GM21390 (cell line): ENCODE measurements around the gene ZDHHC14.

Source experiments
- ATAC-seq: cut with Tn5 transposase; IDR thresholded peaks from one replicate; pipeline ENCODE4 v1.9.1; 2021; ENCODE audit not compliant: unreplicated experiment

ZDHHC14 gene

DNA sequence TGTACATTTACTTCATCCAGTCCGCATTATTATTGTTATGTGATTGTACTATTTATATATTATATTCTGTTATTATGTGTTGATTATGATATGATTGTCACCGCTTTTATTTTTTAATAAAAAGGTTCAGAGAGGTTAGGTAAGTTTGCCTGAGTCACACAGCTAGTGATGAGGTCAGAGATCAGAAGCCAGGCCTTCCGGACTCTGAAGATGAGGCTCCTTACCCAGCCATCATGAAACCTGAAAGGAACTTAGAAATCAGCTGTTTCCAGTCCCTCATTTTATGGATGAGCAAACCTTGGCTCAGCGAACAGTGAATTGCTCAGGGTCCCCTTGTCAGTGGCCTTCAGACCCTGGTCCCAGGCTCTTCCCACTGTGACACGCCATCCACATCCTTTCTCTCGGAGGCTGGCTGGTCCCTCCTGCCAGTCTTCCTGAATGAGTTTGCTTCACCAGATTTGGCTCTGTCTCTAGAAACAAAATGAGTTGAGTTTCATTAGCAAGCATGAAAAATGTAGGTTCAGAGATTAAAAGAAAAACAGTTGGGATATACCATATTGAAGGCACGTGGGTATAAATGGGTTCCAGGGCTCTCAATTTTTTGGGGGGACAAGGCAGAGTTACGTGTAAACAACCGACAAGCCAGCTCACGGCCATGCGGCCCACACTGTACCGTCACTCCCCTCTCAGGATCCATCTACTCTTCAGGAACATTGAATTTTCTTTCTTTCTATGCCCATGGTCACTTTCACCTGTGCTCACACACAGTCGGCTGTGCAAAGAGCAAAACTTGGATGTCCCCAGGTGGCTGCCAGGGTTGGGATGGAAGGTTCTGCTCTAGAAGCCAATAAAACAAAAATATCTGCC is 132.9 kb downstream of the ZDHHC14 start:
- no peak for ATAC-seq

DNA sequence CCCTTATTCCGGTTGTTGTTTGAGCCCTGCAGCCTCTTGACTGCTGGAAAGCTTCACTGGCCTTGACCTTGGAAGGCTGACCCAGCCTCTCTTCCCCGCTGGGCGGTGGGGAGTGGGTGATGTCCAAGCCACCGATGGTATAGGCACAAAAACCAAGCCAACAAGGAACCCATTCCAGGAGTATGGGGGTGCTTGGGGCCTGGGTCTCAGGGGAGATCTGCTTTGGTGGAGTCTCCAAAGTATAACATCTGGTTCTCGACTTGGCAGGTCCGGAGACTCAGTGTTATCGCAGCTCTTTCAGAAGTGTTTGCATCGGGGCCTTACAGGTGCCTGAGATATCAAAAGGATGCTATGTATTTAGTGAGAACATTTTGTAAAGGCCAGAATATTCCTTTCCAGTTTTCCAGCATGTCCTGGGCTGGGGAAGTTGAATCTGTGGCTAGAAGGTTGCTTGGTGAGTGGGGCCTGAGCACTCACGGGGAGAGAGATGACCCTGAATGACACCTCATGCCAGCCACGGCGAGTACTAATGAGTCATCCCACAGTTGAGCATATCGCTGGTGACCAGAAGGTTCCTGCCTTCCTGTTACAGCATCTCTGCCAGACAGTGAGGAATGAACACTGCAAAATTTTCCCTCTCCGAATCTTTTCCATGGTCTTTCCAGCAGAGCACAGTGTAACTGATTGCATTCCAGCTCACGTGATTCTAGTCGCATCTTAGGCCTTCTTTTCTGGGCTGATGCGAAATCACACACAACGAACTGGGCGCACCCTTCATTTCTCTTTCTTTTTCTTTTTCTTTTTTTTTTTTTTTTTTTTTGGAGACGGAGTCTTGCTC is 133.9 kb downstream of the ZDHHC14 start:
- no peak for ATAC-seq

DNA sequence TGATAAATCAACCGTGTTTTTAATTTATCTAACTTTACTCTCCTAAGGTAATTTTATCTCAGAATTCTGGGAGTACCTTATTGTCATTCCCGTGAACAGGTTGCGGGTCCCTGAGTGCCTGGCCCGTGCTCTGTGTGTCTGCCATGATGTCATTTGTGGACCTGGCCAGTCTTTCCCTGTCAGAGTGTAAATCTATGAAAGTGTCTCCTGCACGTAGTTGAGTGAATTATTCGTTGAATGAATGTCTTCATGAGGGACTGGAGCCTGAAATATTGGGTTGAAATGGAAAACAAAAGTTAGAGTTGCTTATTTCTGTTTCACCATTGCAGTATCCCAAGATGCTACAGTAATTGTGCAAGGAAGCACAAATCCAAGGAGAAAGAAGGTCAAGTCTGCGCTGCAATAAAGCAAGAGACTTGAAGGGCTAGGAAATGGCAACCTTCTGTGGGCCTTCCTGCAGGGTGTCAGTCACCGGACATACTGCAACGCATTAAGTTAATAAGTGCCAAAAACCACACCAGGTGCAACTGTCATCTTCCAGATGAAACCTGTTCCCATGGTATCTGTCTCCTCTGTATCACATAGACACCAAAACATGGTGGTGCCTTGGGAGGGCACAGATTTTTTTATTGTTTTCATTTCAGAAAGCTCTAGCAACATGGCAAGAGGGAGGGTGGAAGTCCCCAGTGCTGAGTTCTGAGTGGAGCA is 135.5 kb downstream of the ZDHHC14 start:
- no peak for ATAC-seq

DNA sequence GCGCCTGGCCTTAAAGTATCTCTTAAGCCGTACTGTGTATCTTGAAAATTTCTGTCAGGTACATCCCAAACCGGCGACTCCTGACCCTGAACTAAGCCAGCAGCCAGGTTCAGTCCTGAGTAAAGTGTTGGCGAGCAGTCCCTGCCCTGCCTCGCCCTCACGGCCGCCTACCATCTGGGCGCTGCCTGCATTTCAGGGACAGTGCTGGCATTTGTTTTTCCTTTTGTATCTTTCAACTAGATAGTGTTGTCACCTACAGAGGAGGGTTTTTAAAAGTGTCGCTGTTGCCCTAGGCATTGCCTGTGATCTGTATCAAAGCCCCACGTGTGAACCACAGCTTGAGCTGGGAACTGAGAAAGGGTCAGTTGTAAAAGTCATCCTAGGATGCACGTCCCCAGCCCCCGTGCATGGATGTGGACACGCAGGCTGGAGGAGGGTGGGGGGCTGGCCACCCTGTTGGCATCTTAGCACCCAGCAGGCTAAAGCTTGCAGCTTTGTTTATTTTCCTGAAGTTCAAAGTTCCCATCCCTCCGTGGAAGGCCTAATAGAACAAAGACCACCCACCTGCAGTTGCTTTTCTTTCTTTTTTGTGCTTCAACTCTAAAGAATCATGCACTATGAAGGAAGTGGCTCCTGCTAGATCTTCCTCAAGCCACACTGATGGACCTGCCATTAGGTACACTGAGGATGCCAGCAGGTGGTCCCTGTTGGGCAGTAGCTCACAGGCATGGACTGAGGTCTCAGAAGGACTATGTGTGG is 136.8 kb downstream of the ZDHHC14 start:
- ATAC-seq, result no peak

DNA sequence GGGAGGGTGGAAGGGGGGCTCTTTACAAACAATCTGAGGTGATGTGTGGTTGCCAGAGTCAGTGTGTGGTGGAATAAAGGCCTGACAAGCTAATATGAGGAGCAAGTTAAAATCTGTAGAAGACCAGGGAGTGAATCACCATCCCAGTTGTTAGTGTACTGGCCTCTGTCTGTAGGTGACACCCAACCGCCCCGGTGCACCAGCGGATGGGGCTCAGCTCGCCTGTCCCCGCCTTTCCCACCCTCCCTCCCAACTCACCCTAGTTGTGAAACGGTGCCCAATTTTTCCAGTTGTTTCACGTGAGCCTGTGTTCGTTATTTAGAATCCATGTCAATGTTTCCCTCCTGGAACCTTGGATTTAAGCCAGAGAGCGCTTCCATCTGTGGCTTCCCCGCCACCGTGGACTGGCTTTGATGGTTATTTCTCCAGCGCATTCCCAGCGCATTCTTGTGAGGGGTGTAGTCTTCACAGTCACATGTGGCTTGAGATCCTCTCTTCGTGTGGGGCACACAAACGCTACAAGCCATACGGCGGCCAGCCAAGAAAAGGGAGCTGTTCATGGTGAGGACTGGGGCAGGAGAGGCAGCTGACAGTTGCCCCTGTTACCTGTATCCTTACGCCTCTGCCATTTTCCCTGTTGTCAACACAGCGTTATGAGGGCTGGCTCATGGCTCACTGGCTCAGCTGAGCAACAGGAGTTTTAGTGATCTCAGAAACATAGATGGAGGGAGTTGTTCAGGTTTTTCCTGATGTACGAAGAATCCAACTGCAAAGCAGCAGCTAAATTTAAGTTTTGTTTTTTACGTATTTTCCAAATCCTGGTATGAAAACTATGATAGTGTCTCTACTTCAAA is 137.6 kb downstream of the ZDHHC14 start:
- no peak for ATAC-seq

DNA sequence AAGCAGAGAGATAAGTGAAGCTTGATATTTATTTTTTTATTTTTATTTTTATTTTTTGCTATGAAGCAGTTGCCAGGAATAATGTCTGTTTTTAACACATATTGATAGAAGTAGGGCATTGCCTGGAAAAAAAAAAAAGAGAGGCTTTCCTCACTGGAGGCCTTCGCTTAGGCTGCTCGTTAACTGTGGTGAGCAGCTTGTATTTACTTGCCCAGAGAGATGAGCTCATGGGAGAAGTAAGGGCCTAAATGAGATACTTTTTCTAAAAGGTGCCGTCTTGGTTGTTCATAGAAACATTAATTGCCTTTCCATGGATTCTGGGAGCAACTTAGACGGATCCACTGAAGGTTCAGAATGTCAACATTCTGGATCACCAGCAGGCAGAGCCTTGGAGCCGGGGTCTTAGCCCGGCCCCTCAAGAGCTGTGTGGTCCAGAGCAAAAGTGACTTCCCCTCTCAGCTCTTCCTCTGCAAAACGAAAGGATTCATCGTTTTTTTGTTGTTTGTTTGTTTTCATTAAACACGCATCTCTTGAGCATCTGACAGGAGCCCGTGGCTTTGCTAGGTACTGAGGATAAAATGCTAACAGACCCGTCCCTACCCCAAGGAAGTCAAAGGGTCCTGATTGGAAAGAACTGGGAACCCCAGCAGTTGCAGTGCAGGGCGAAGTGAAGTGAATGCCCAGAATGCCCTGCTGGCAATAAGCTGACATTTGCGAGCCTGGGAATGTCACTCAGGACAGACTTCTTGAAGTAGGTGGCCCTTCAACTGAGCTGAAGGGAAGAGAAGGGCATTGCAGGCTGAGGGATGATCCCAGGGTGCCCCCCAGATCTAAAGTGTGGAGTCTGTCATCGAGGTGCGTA is 138.5 kb downstream of the ZDHHC14 start:
- ATAC-seq, result no peak

DNA sequence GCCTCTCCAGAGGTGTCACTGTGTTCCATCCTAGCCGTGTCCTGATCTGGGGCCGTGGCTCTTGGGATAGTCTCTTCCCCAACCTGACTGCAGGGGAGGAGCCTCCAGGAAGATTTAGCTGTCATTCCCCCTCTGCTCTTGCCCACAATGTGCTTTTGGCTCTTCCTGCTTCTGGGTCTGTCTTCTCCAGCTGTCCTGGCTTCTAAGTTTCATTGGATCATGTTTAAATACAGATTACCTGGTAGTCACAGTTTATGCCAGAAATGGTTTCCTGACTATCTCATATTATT is 139.1 kb downstream of the ZDHHC14 start:
- no peak for ATAC-seq

DNA sequence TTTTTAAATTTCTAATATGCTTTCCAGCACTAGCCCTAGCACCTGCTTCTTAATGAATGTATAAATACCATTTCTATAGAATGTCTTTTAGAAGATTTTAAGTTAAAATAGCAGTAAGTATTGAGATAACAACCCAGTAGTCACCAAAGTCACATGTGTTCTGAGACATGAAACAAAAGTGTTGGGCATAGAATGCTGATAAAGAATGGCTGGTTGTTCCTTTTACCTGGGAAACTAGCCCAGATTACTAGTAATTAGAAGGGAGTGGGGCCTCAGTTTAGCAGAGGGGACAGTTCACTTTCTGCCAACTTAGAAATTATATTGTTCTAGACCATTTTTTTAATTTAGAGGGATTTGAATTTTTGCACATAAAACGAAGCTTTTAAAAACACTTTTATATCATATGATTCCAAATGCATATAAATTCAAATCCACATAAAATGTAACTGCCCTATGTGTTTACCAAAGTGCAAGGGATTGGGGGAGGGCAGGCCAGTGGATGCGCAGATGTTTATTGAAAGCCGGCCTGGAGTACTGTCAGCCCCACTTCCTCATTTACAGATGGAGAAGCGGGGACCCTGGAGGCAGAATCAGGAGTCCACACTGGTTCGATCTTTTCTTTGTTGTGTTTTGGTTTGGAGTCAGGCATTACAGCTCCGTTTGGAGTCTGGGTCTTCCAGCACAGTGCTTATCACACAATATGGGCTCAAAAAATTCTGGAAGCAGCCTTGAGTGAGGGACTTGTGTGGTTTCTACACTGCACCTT is 139.8 kb downstream of the ZDHHC14 start:
- no peak for ATAC-seq

DNA sequence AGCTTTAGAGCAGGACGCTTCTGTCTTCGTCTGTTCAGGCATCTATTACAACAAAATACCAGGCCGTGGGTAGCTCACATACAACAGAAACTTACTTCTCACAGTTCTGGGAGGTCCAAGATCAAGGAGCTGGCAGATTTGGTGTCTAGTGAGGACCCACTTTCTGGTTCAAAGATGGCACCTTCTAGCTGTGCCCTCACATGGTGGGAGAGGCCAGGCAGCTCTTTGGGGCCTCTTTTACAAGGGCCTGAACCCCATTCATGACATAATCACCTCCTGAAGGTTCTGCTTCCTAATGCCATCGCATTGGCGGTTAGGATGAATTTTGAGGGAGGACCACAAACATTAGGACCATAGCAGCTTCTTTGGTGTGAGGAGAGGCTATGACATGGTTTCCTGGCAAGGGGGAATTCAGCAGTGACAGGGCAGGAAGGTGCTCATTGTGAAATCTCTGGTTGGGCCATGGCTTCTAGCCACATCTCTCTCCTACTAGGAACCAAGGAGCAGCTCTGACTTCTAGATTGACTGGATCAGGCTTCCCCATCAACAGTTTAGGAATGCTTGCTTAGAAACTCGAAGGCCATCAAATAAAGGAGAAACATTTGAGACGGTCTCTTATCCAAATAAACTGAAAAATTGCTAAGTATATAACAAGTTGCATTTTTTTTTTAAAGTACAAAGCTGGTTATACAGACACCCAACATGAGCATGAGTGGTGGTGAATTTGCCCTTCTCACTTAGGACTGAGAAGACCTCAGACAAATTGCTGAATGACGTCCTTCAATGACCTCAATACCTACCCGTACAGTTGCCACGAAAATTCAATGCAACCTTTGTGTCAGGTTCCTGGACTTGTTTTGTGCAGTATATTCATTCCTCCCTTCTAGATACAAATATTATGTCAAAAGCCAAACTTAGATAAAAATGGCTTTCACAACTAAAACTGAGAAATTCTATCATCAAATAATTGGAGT is 140.7 kb downstream of the ZDHHC14 start:
- ATAC-seq, result no peak

DNA sequence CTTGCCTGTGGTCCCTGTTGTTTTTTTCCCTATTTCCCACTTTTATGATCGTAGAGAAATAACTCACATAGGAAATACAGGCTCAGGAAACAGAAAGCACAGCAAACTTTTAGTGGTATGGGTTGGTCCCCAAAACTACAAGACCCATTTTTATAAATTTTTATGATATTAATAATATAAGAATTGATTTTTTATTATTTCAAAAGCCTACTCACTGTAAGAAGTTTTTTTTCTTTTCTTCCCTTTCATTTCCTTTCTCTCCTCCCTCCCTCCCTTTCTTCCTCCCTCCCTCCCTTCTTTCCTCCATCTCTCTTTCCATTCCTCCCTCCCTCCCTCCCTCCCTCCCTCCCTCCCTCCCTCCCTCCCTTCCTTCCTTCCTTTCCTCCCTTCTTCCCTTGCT is 141.5 kb downstream of the ZDHHC14 start:
- ATAC-seq, result no peak

DNA sequence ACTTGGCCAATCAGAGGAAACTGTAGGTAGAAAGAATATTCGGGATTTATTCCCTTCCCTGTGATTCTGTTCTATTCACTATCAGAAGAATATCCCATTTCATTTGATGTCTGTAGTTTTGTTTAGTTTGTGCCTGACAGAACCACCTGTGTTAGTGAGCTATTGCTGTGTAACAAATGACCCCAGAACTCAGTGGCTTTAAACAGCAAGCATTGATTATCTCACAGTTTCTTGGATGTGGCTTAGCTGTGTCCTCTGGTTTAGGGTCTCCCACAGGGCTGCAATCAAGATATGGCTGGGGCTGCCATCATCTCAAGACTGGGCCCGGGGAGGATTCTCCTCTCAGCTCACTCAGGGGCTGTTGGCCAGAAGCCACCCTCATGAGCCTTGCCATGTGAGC is 143.7 kb downstream of the ZDHHC14 start:
- no peak for ATAC-seq

DNA sequence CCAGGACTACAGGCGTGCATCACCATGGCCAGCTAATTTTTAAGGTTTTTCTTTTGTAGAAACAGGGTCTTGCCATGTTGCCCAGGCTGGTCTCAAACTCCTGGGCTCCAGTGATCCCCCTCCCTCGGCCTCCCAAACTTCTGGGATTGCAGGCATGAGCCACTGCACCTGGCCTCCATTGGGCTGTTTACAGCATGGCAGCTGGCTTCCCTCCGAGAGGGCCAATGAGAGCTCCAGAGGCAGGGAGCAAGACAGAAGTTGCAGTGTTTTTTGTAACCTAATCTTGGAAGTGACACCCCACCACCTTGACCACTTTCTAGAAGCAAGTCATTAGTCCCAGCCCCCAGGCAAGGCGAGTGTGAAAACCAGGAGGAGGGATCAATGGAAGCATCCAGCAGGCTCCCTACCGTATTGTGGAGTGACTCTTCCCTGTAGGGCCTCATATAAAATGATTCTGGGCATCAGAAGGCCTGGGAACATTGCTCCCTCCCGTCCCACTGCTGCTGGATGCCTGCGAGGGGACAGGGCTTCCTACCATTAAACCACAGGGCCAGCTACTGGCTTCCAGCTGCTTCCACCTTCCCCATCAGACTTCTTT is 144.4 kb downstream of the ZDHHC14 start:
- no peak for ATAC-seq

DNA sequence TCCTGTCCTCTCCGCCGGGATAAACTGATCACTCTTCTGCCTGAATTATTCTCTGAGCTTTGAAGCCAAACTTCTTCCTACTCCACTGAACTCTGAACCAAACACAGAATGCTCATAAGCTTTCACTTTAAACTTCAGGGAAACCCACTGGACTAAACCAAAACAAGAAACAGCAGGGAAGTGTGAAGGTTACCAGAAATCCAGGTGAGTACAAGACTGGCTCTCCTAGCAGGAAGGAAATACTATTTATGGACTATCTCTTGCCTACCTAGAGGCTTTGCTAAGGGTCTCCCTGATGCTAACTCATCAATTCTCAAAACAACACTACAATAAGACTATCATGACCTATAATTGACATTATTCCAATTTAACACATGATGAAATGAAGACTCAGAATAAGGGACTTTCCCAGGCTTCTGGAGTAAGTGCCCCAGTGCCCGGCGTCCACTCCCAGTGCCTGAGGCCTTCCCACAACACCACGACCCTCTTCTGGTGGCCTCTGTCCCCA is 145.0 kb downstream of the ZDHHC14 start:
- ATAC-seq, result no peak

DNA sequence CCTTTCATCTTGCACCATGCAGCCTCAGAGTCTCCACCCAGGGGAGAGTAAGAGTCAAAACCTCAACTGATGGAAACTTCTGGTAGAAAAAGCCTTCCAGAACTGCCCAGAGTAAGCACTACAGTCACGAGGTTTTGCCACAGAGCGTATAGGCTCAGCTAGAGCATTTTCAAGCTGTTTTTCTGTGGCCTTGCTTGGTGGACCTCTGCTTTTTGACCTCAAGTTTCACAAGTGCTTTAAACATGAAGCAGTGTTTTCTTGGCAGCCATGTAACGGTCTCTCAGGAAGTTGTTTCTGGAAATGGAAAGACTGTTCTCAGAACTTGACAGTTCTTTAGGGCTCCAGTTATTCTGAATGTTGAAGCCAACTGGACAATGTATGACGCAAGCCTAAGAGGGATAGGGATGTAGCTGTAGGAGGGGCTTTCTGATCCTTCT is 146.5 kb downstream of the ZDHHC14 start:
- peak; percentile 80 for ATAC-seq

DNA sequence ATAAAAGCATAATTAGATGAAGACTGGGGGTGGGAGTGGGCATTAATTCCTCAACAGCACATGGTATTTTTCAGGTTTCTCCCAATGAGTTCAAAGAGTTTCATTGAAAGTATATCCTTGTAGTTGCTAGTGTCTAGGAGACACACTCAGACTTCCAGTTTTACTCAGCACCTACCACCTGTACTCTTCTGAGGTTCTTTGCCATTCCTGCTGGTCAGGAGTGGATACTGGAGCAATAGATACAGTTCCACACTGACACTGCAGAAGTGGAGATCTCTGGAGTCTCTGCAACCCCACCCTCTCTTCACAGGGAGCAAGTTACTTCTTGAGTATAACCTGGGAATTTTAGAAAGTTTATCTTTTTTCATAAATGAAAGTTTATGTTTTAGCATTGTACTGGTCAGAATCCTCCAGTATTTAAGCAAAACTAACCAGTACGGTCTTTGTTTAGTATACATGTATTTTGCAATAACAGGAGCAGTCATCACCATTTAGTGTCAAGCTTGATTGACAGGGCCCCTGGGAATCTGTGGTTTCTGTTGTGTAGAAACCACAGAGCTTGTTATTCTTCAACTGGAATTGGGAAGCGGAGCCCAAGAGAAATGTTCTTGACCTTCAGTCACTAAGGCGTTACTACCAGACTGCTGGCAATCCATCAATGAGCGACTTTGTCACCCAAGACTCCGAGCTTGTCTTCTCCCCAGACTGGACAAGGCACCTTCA is 148.1 kb downstream of the ZDHHC14 start:
- no peak for ATAC-seq

DNA sequence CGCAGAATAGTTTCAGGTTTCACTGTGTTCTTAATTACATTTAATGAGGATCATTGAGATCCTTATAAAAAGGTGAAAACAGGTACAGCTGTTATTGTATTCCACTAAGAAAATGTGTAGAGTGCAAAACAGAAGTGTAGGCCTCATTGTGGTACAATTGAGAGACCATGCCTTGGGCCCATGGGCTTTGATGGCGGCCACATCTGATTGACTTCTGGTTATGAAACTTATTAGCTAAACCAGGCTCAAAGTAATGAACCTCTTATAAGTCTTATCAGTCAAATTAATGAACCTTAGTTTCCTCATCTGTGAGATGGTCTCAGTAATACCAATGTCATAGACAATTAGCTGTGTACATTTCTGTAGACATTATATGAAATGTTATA is 148.7 kb downstream of the ZDHHC14 start:
- no peak for ATAC-seq
